K562 (cell line): ENCODE measurements around the gene C1orf56. TPM values are rescaled to one million over a fixed set of nuclear protein-coding genes. Genes with fewer than 3 reads are reported as not detected.
A peak's percentile ranks its signal among the peaks of the same experiment; 100 is the strongest.

Experiments used
- ATF1 ChIP-seq, 2 experiments: fragments of 450-650 bp in 1 of 2; IDR thresholded peaks; 2 replicates each; pipeline ENCODE4 v1.6.1; 2016; ENCODE audit warnings: missing compliant biosample characterization in 1 of 2, missing genetic modification characterization in 1 of 2
- CC2D1A ChIP-seq: fragments of 450-650 bp; IDR thresholded peaks from 2 replicates; pipeline ENCODE4 v1.6.1; 2017; ENCODE audit warnings: mild to moderate bottlenecking
- CEBPG ChIP-seq, 3 experiments: fragments of 200-800 bp in 1 of 3; sonication (Bioruptor generic) in 1 of 3; sonication (generic) in 1 of 3; formaldehyde crosslinking in 1 of 3; IDR thresholded peaks in 2 of 3; conservative IDR thresholded peaks in 1 of 3; 2 replicates each; pipeline versions ENCODE4 v1.6.1 to v1.8.0; 2016 to 2022; ENCODE audit warnings: missing compliant biosample characterization in 2 of 3, missing genetic modification characterization in 2 of 3, mild to moderate bottlenecking in 1 of 3, missing genetic modification reagents in 1 of 3
- ELF2 ChIP-seq: fragments of 250-450 bp; sonication (Bioruptor Pico); IDR thresholded peaks from 2 replicates; pipeline ENCODE4 v1.5.0; 2021; ENCODE audit warnings: mild to moderate bottlenecking
- GTF2A2 ChIP-seq: IDR thresholded peaks from 2 replicates; pipeline ENCODE4 v1.6.1; 2016; ENCODE audit warnings: mild to moderate bottlenecking, missing genetic modification characterization, missing compliant biosample characterization
- GTF2E2 ChIP-seq: fragments of 200-800 bp; sonication (Bioruptor generic); IDR thresholded peaks from 2 replicates; pipeline ENCODE4 v1.6.1; 2016; ENCODE audit warnings: missing genetic modification characterization, missing compliant biosample characterization
- KLF6 ChIP-seq: fragments of 250-450 bp; sonication (Bioruptor Pico); IDR thresholded peaks from 2 replicates; pipeline ENCODE4 v1.4.0; 2020; ENCODE audit warnings: mild to moderate bottlenecking, moderate library complexity, borderline replicate concordance
- MCM2 ChIP-seq: fragments of 450-650 bp; IDR thresholded peaks from 2 replicates; pipeline ENCODE4 v1.6.1; 2017; ENCODE audit warnings: low read depth, mild to moderate bottlenecking
- NFATC3 ChIP-seq: fragments of 450-650 bp; IDR thresholded peaks from 2 replicates; pipeline ENCODE4 v1.6.1; 2017; ENCODE audit warnings: mild to moderate bottlenecking
- POLR2AphosphoS2 ChIP-seq: IDR thresholded peaks from 2 replicates; pipeline ENCODE4 v1.6.1; 2012; ENCODE audit warnings: low read length, improper control_type of control experiment
- TFAM ChIP-seq: fragments of 250-450 bp; sonication (Bioruptor Pico); conservative IDR thresholded peaks from 2 replicates; pipeline ENCODE4 v1.5.0; 2021; ENCODE audit warnings: mild to moderate bottlenecking, moderate library complexity
- ZNF354B ChIP-seq: fragments of 250-450 bp; sonication (Bioruptor Pico); IDR thresholded peaks from 2 replicates; pipeline ENCODE4 v1.4.0; 2020
- polyA plus RNA-seq, 8 experiments: library from polyadenylated mRNA; depleted of rRNA in 4 of 8; stranded (reverse) in 5 of 8; unstranded in 3 of 8; fragments of >200 nt; fragmentation: Nextera tagmentation in 2 of 8; fragmentation: Illumina TruSeq in 1 of 8; extraction: Ambion mirVana in 2 of 8; extraction: Trizol in 1 of 8; gene quantifications; 2 replicates each; pipeline versions ENCODE4 v1.2.1 to v1.2.3, GENCODE V29; 2011 to 2014; ENCODE audit warnings: inconsistent platforms in 1 of 8, missing spikeins in 1 of 8
- total RNA-seq, 7 experiments: library from RNA; depleted of rRNA in 6 of 7; stranded (reverse); fragments of >200 nt in 6 of 7; fragmentation: Illumina TruSeq in 2 of 7; extraction: Trizol in 2 of 7; gene quantifications; 2 replicates each; pipeline versions ENCODE4 v1.2.1 to v1.2.3, GENCODE V29; 2011 to 2021; ENCODE audit warnings: low replicate concordance in 1 of 7
- TF ChIP-seq, protein P1 (sequence below): fragments of 450-650 bp; IDR thresholded peaks from 2 replicates; pipeline ENCODE4 v1.6.1; 2016; ENCODE audit warnings: mild to moderate bottlenecking
- TF ChIP-seq, protein P2 (sequence below): fragments of 450-650 bp; IDR thresholded peaks from 2 replicates; pipeline ENCODE4 v1.6.1; 2016; ENCODE audit warnings: borderline replicate concordance
- TF ChIP-seq, protein P3 (sequence below), 3 experiments: fragments of 200-800 bp in 1 of 3; fragments of 250-450 bp in 1 of 3; fragments of 450-650 bp in 1 of 3; sonication (Bioruptor Pico) in 1 of 3; sonication (Bioruptor generic) in 1 of 3; formaldehyde crosslinking in 1 of 3; IDR thresholded peaks; 2 replicates each; pipeline versions ENCODE4 v1.6.1 to v1.8.0; 2016 to 2022; ENCODE audit warnings: mild to moderate bottlenecking in 2 of 3, missing genetic modification characterization in 2 of 3, missing compliant biosample characterization in 1 of 3, moderate library complexity in 1 of 3
- TF ChIP-seq, protein P4 (sequence below): sonication (generic); formaldehyde crosslinking; IDR thresholded peaks from 2 replicates; pipeline ENCODE4 v1.8.0; 2022; ENCODE audit warnings: mild to moderate bottlenecking, missing genetic modification reagents

C1orf56 gene
- total and polyA plus RNA-seq, 9 of the 15 experiments (the other 6 are each of a cell fraction or from before 2014, with no cell fraction given) = 0.18 to 15.7 (median 1.1) TPM

GRCh38 chr1:151070474-151071276, 23.1 kb downstream of the C1orf56 start, which contains the start of gene GABPB2 (continued):
- TF ChIP-seq ZNF354B (no peak), CC2D1A (peak; percentile 87; the same call in 1 of the 2 replicates), POLR2AphosphoS2 (peak; percentile 67), CEBPG (CRISPR knock-in tag; IDR thresholded peaks at IDR 0.05) (0 out of 2 replicates have a peak, but pooled peaks have one; percentile 56), CEBPG (tag; conservative IDR thresholded peaks at IDR 0.05 in 1 of 2, IDR thresholded peaks at IDR 0.05 in 1 of 2) (peak in 1 of 2 experiments; percentile 45; a peak in 1 of 4 replicates), GTF2A2 (tag) (peak; percentile 85), GTF2E2 (tag) (peak; percentile 88), TFAM (CRISPR knock-in tag) (no peak), MCM2 (no peak), ATF1 (CRISPR knock-in tag; IDR thresholded peaks at IDR 0.05) (no peak; the same call in 1 of the 2 replicates), ATF1 (tag; IDR thresholded peaks at IDR 0.05) (peak; percentile 98), ELF2 (CRISPR knock-in tag) (peak; percentile 99), NFATC3 (peak; percentile 93), KLF6 (CRISPR knock-in tag) (peak; percentile 69; the same call in 1 of the 2 replicates)
- TF ChIP-seq, protein P1, sequence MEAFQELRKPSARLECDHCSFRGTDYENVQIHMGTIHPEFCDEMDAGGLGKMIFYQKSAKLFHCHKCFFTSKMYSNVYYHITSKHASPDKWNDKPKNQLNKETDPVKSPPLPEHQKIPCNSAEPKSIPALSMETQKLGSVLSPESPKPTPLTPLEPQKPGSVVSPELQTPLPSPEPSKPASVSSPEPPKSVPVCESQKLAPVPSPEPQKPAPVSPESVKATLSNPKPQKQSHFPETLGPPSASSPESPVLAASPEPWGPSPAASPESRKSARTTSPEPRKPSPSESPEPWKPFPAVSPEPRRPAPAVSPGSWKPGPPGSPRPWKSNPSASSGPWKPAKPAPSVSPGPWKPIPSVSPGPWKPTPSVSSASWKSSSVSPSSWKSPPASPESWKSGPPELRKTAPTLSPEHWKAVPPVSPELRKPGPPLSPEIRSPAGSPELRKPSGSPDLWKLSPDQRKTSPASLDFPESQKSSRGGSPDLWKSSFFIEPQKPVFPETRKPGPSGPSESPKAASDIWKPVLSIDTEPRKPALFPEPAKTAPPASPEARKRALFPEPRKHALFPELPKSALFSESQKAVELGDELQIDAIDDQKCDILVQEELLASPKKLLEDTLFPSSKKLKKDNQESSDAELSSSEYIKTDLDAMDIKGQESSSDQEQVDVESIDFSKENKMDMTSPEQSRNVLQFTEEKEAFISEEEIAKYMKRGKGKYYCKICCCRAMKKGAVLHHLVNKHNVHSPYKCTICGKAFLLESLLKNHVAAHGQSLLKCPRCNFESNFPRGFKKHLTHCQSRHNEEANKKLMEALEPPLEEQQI = peak; percentile 94
- TF ChIP-seq, protein P2, sequence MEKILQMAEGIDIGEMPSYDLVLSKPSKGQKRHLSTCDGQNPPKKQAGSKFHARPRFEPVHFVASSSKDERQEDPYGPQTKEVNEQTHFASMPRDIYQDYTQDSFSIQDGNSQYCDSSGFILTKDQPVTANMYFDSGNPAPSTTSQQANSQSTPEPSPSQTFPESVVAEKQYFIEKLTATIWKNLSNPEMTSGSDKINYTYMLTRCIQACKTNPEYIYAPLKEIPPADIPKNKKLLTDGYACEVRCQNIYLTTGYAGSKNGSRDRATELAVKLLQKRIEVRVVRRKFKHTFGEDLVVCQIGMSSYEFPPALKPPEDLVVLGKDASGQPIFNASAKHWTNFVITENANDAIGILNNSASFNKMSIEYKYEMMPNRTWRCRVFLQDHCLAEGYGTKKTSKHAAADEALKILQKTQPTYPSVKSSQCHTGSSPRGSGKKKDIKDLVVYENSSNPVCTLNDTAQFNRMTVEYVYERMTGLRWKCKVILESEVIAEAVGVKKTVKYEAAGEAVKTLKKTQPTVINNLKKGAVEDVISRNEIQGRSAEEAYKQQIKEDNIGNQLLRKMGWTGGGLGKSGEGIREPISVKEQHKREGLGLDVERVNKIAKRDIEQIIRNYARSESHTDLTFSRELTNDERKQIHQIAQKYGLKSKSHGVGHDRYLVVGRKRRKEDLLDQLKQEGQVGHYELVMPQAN = peak; percentile 79
- TF ChIP-seq, protein P3, sequence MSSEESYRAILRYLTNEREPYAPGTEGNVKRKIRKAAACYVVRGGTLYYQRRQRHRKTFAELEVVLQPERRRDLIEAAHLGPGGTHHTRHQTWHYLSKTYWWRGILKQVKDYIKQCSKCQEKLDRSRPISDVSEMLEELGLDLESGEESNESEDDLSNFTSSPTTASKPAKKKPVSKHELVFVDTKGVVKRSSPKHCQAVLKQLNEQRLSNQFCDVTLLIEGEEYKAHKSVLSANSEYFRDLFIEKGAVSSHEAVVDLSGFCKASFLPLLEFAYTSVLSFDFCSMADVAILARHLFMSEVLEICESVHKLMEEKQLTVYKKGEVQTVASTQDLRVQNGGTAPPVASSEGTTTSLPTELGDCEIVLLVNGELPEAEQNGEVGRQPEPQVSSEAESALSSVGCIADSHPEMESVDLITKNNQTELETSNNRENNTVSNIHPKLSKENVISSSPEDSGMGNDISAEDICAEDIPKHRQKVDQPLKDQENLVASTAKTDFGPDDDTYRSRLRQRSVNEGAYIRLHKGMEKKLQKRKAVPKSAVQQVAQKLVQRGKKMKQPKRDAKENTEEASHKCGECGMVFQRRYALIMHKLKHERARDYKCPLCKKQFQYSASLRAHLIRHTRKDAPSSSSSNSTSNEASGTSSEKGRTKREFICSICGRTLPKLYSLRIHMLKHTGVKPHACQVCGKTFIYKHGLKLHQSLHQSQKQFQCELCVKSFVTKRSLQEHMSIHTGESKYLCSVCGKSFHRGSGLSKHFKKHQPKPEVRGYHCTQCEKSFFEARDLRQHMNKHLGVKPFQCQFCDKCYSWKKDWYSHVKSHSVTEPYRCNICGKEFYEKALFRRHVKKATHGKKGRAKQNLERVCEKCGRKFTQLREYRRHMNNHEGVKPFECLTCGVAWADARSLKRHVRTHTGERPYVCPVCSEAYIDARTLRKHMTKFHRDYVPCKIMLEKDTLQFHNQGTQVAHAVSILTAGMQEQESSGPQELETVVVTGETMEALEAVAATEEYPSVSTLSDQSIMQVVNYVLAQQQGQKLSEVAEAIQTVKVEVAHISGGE (CRISPR knock-in tag; IDR thresholded peaks at IDR 0.05) = peak in 1 of 3 experiments; percentile 70; a peak in 2 of 6 replicates
- TF ChIP-seq, protein P4, sequence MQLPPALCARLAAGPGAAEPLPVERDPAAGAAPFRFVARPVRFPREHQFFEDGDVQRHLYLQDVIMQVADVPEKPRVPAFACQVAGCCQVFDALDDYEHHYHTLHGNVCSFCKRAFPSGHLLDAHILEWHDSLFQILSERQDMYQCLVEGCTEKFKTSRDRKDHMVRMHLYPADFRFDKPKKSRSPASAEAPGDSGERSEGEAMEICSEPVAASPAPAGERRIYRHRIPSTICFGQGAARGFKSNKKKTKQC (CRISPR knock-in tag) = peak; percentile 56; the same call in 1 of the 2 replicates
